Astrocyte (in vitro differentiated cells and primary cell): ENCODE results near the gene CYP26C1. TPM values are rescaled to one million over a fixed set of nuclear protein-coding genes. Genes with fewer than 3 reads are reported as not detected.

Source experiments
- DNase-seq: peaks from one replicate; pipeline ENCODE4 v3.0.0-alpha.2; 2010; ENCODE audit warnings: low read depth
- FAIRE-seq: peaks from 2 replicates; lab custom pipeline; 2011; peaks lifted over from hg19 to GRCh38; lab: Jason Lieb, UNC
- H2AFZ ChIP-seq: 2 replicates; pipeline ENCODE4 v1.6.0; 2012; ENCODE audit warnings: low read depth, low read length, inconsistent platforms
- H3K27ac ChIP-seq: 2 replicates; pipeline ENCODE4 v1.5.1; 2011; ENCODE audit warnings: low read depth, low read length, inconsistent platforms
- H3K27me3 ChIP-seq: 2 replicates; pipeline ENCODE4 v1.6.0; 2011; ENCODE audit warnings: low read length, inconsistent platforms; ENCODE audit not compliant: insufficient read depth
- H3K36me3 ChIP-seq: 2 replicates; pipeline ENCODE4 v1.5.1; 2011; ENCODE audit warnings: low read length, inconsistent platforms; ENCODE audit not compliant: insufficient read depth
- H3K4me1 ChIP-seq: 2 replicates; pipeline ENCODE4 v1.5.1; 2011; ENCODE audit warnings: low read length, inconsistent platforms; ENCODE audit not compliant: insufficient read depth
- H3K4me2 ChIP-seq: 2 replicates; pipeline ENCODE4 v1.6.0; 2012; ENCODE audit warnings: low read length, inconsistent platforms
- H3K4me3 ChIP-seq: 2 replicates; pipeline ENCODE4 v1.5.1; 2011; ENCODE audit warnings: low read depth, mild to moderate bottlenecking, low read length, inconsistent platforms; ENCODE audit not compliant: insufficient read depth
- H3K79me2 ChIP-seq: 2 replicates; pipeline ENCODE4 v1.6.0; 2012; ENCODE audit warnings: mild to moderate bottlenecking, low read length, inconsistent platforms; ENCODE audit not compliant: insufficient read depth
- H3K9ac ChIP-seq: 2 replicates; pipeline ENCODE4 v1.6.0; 2012; ENCODE audit warnings: mild to moderate bottlenecking, low read length, inconsistent platforms
- H3K9me3 ChIP-seq: 2 replicates; pipeline ENCODE4 v1.5.1; 2012; ENCODE audit warnings: low read depth, mild to moderate bottlenecking, low read length, inconsistent platforms; ENCODE audit not compliant: insufficient read depth
- H4K20me1 ChIP-seq: 2 replicates; pipeline ENCODE4 v1.6.0; 2012; ENCODE audit warnings: low read length, inconsistent platforms; ENCODE audit not compliant: insufficient read depth
- H3K27ac Mint-ChIP-seq: one replicate; pipeline ENCODE4 v1.8.0; 2021; ENCODE audit warnings: mild to moderate bottlenecking, mixed read lengths; ENCODE audit not compliant: unreplicated experiment
- H3K27me3 Mint-ChIP-seq: one replicate; pipeline ENCODE4 v1.8.0; 2021; ENCODE audit warnings: low read depth, mixed read lengths; ENCODE audit not compliant: unreplicated experiment
- H3K36me3 Mint-ChIP-seq: one replicate; pipeline ENCODE4 v1.8.0; 2021; ENCODE audit warnings: low read depth, mixed read lengths; ENCODE audit not compliant: unreplicated experiment
- H3K4me1 Mint-ChIP-seq: one replicate; pipeline ENCODE4 v1.8.0; 2021; ENCODE audit warnings: low read depth, mixed read lengths; ENCODE audit not compliant: unreplicated experiment
- H3K4me3 Mint-ChIP-seq: one replicate; pipeline ENCODE4 v1.8.0; 2021; ENCODE audit warnings: mild to moderate bottlenecking, moderate library complexity, mixed read lengths; ENCODE audit not compliant: unreplicated experiment
- H3K9me3 Mint-ChIP-seq: one replicate; pipeline ENCODE4 v1.8.0; 2021; ENCODE audit warnings: mild to moderate bottlenecking, mixed read lengths; ENCODE audit not compliant: unreplicated experiment
- CTCF ChIP-seq: IDR thresholded peaks from 2 replicates; pipeline ENCODE4 v1.5.1; 2011; ENCODE audit warnings: low read depth, mild to moderate bottlenecking, inconsistent platforms, low read length, moderate library complexity; ENCODE audit not compliant: insufficient read depth
- EZH2 ChIP-seq: IDR thresholded peaks from 2 replicates; pipeline ENCODE4 v1.6.1; 2012; ENCODE audit warnings: mild to moderate bottlenecking, low read length, inconsistent platforms; ENCODE audit not compliant: insufficient read depth
- total RNA-seq: library from RNA; stranded (reverse); gene quantifications from 2 replicates; pipeline ENCODE4 v1.2.1, GENCODE V29; 2021

The CYP26C1 gene
- total RNA-seq, 1 donor from 2014 or later: not detected

DNA sequence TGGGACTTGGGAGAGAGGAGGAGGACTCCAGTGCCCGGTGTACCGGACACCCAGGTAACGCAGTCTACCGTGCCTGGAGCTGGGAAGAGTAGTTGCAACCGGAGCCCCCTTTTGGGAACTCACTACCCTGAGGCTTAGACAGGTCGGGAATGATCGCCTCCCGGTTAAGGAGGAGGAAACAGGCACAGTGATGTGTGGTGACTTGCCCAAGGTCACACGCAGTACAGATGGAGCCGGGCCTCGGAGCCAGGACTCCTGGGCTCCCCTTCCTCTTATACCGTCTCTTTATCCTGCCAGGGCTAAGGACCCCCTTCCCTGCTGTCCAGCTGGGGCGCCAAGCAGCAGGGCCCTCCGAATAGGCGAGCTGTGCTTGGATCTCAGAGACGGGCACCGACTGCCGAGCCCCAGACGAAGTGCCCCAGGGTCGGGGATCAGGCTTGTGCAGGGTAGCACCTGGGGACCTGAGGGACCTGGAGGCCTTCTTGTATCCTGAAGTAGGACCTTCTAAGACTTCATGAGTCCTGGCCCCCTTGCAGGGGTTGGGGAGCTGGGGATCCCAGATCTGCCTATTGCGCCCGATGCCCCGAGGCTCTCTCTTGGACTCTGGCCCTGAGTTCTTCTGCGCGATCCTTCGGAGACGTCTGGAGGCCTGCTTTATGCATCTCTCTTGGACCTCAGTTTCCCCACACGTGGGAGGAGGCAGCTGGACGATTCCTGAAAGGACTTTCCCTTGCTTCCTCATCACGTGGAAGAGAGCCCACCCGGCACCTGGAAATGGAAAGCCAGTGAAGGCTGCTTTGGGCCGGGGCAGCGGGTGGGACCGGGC lies 12.3 kb downstream of the CYP26C1 start:
- H3K36me3 ChIP-seq: no peaks in the 10 kb centered on the region
- no peaks in the 10 kb centered on the region for H4K20me1 ChIP-seq
- FAIRE-seq (no peak), DNase-seq (no peak)
- no peak overlapping the region for H3K27ac ChIP-seq
- no peak overlapping the region for H3K4me3 Mint-ChIP-seq
- H3K9me3 Mint-ChIP-seq: peaks cover 9% of the 10 kb centered on the region
- no peak overlapping the region for H2AFZ ChIP-seq
- H3K4me1 ChIP-seq: peaks cover 23% of the 10 kb centered on the region
- peak overlapping the region; percentile 75 for H3K4me2 ChIP-seq
- peaks cover 11% of the 10 kb centered on the region for H3K4me1 Mint-ChIP-seq
- H3K27me3 ChIP-seq: peaks cover 85% of the 10 kb centered on the region
- no peak overlapping the region for H3K9ac ChIP-seq
- H3K36me3 Mint-ChIP-seq: peaks cover 3% of the 10 kb centered on the region
- TF ChIP-seq CTCF (no peak), EZH2 (peak; percentile 91)
- no peak overlapping the region for H3K27ac Mint-ChIP-seq
- no peaks in the 10 kb centered on the region for H3K9me3 ChIP-seq
- H3K27me3 Mint-ChIP-seq: peaks cover 83% of the 10 kb centered on the region
- no peak overlapping the region for H3K4me3 ChIP-seq
- H3K79me2 ChIP-seq: no peaks in the 10 kb centered on the region

DNA sequence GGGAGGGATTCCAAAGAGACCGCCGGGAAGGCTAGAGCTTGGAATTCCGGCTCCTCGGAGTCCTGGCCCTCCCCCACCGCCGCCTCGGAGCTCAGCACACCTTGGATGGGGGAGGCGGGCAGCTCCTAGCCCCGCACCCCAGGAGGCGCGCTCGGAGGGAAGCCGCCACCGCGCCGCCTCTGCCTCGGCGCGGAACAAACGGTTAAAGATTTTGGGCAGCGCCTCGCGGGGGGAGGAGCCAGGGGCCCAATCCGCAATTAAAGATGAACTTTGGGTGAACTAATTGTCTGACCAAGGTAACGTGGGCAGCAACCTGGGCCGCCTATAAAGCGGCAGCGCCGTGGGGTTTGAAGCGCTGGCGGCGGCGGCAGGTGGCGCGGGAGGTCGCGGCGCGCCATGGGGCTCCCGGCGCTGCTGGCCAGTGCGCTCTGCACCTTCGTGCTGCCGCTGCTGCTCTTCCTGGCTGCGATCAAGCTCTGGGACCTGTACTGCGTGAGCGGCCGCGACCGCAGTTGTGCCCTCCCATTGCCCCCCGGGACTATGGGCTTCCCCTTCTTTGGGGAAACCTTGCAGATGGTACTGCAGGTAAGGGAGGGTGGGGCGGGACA lies 13.0 kb downstream of the CYP26C1 start, which contains the start of gene CYP26A1:
Gene CYP26A1 (plus strand): TSS at position 355 of the 608 bp plus-strand sequence. CDS start 42 bp downstream, at position 397.
- H3K4me3 Mint-ChIP-seq: peak within 1 kb of the TSS; percentile 74
- peak within 1 kb of the TSS; percentile 47 for H3K27ac Mint-ChIP-seq
- TF ChIP-seq CTCF (no peak), EZH2 (peak; percentile 52)
- peaks cover 8% of the 10 kb centered on the region for H3K9me3 Mint-ChIP-seq
- no peak within 1 kb of the TSS for H3K27ac ChIP-seq
- peaks cover 84% of the 10 kb centered on the region for H3K27me3 ChIP-seq
- no peaks in the 10 kb centered on the region for H4K20me1 ChIP-seq
- peaks cover 3% of the 10 kb centered on the region for H3K36me3 Mint-ChIP-seq
- H3K4me2 ChIP-seq: peak within 1 kb of the TSS; percentile 60
- no peaks in the 10 kb centered on the region for H3K79me2 ChIP-seq
- DNase-seq (no peak), FAIRE-seq (no peak)
- H3K9me3 ChIP-seq: no peaks in the 10 kb centered on the region
- no peak within 1 kb of the TSS for H3K9ac ChIP-seq
- no peak within 1 kb of the TSS for H3K4me3 ChIP-seq
- H3K4me1 Mint-ChIP-seq: peaks cover 11% of the 10 kb centered on the region
- peaks cover 20% of the 10 kb centered on the region for H3K4me1 ChIP-seq
- peak within 1 kb of the TSS; percentile 26 for H2AFZ ChIP-seq
- H3K36me3 ChIP-seq: no peaks in the 10 kb centered on the region
- H3K27me3 Mint-ChIP-seq: peaks cover 82% of the 10 kb centered on the region
